ENCODE data around the gene FBLN2. TPM values are rescaled to one million over a fixed set of nuclear protein-coding genes. Genes with fewer than 3 reads are reported as not detected.

Gene FBLN2
- polyA plus RNA-seq, 3 donors = 0.08 TPM; not detected in 2

DNA sequence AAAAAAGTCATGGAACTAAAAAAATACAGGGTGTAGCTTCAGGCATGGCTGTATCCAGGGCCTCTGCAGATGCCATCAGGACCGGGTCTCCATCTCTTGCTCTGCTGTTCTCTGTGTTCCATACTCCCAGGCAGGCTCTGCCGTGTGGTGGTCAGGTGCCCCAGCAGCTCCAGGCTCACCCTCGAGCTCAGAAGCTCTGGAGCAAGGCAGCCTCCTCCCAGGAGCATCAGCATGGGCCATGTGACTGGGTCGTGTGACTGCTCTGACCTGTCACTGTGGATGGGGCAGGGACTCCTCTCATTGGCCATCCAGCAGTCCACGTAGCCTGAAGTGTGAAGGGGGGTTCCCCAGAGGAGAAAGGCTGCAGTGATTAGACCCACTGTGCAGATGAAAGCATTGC lies 8.5 kb downstream of the FBLN2 start:
- WGBS (ENCODE audit: insufficient coverage) = 90% methylated on average over 5 of the region's 5 CpGs
- H4K20me1 ChIP-seq (ENCODE audit: insufficient read depth, low read length) = no peaks in the 10 kb centered on the region
- no peak overlapping the region for H3K9ac ChIP-seq (ENCODE audit: insufficient read depth, low read length, poor library complexity, severe bottlenecking)
- no peaks in the 10 kb centered on the region for H3K36me3 ChIP-seq (replicated peaks in 1 of 2; ENCODE audit: control insufficient read depth in 1 of 2, insufficient read depth in 2 of 2, low read length in 2 of 2)
- DNase-seq = no peak
- no peaks in the 10 kb centered on the region for H3K9me3 ChIP-seq (replicated peaks in 1 of 2; ENCODE audit: control insufficient read depth in 1 of 2, insufficient read depth in 1 of 2, low read length in 2 of 2)
- no peaks in the 10 kb centered on the region for H3K79me2 ChIP-seq (ENCODE audit: insufficient read depth, low read length)
- H3K4me2 ChIP-seq (replicated peaks; ENCODE audit: extremely low read depth, low read length, poor library complexity, severe bottlenecking) = no peak overlapping the region
- no peaks in the 10 kb centered on the region for H3K27me3 ChIP-seq (ENCODE audit: control insufficient read depth in 2 of 2, insufficient read depth in 2 of 2, low read length in 2 of 2)
- Mint-ChIP-seq H3K36me3 (no peaks in the 10 kb centered on the region), H3K4me1 (peaks cover 4% of the 10 kb centered on the region), H3K27me3 (ENCODE audit: low read depth in 3 of 3) (peaks cover 3 to 10% (median 7%) of the 10 kb centered on the region in 3 donors), H3K9me3 (no peaks in the 10 kb centered on the region), H3K4me3 (no peak overlapping the region), H3K27ac (no peak overlapping the region)
- H2AFZ ChIP-seq (ENCODE audit: insufficient read depth, low read depth, low read length, poor library complexity, severe bottlenecking) = no peak overlapping the region
- TF ChIP-seq, protein P1, sequence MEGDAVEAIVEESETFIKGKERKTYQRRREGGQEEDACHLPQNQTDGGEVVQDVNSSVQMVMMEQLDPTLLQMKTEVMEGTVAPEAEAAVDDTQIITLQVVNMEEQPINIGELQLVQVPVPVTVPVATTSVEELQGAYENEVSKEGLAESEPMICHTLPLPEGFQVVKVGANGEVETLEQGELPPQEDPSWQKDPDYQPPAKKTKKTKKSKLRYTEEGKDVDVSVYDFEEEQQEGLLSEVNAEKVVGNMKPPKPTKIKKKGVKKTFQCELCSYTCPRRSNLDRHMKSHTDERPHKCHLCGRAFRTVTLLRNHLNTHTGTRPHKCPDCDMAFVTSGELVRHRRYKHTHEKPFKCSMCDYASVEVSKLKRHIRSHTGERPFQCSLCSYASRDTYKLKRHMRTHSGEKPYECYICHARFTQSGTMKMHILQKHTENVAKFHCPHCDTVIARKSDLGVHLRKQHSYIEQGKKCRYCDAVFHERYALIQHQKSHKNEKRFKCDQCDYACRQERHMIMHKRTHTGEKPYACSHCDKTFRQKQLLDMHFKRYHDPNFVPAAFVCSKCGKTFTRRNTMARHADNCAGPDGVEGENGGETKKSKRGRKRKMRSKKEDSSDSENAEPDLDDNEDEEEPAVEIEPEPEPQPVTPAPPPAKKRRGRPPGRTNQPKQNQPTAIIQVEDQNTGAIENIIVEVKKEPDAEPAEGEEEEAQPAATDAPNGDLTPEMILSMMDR (IDR thresholded peaks at IDR 0.05) = no peak
- H3K4me1 ChIP-seq (ENCODE audit: control insufficient read depth in 1 of 2, insufficient read depth in 2 of 2, low read length in 2 of 2) = no peaks in the 10 kb centered on the region
- H3K4me3 ChIP-seq (replicated peaks in 1 of 3; ENCODE audit: low read depth in 2 of 3, low read length in 3 of 3) = no peak overlapping the region
- intact Hi-C loops (cut with micrococcal nuclease) = no loop called here
- no peak overlapping the region for H3K27ac ChIP-seq (ENCODE audit: low read depth in 1 of 2, low read length in 2 of 2)

DNA sequence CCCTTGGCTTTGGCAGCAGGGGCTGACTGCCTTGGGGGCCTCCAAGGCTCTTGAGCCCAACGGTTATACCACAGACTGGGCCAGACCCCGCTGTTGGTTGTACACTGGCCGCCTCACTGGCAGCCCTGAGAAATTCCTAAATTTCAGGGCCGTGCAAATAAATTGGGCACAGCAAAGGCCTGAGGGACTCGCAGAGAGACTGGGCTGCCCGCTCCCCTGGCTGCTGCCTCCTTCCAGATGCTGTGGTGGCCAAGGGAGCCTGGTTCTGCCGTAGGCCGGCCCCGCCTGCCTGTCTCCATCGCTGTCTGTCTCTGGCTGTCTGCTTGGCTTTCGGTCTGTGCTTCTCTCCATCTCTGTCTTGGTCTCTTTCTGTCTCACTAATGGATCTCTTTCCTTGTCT lies 9.0 kb downstream of the FBLN2 start:
- no peak overlapping the region for H3K4me3 ChIP-seq (replicated peaks in 1 of 3; ENCODE audit: low read depth in 2 of 3, low read length in 3 of 3)
- H3K36me3 Mint-ChIP-seq = no peaks in the 10 kb centered on the region
- H3K4me3 Mint-ChIP-seq = no peak overlapping the region
- H3K36me3 ChIP-seq (replicated peaks in 1 of 2; ENCODE audit: control insufficient read depth in 1 of 2, insufficient read depth in 2 of 2, low read length in 2 of 2) = no peaks in the 10 kb centered on the region
- no peaks in the 10 kb centered on the region for H3K9me3 ChIP-seq (replicated peaks in 1 of 2; ENCODE audit: control insufficient read depth in 1 of 2, insufficient read depth in 1 of 2, low read length in 2 of 2)
- no peak overlapping the region for H3K4me2 ChIP-seq (replicated peaks; ENCODE audit: extremely low read depth, low read length, poor library complexity, severe bottlenecking)
- TF ChIP-seq, protein P1 (IDR thresholded peaks at IDR 0.05) = no peak
- no peaks in the 10 kb centered on the region for H3K27me3 ChIP-seq (ENCODE audit: control insufficient read depth in 2 of 2, insufficient read depth in 2 of 2, low read length in 2 of 2)
- H3K9me3 Mint-ChIP-seq = no peaks in the 10 kb centered on the region
- H3K9ac ChIP-seq (ENCODE audit: insufficient read depth, low read length, poor library complexity, severe bottlenecking) = no peak overlapping the region
- H4K20me1 ChIP-seq (ENCODE audit: insufficient read depth, low read length) = no peaks in the 10 kb centered on the region
- intact Hi-C loops (cut with micrococcal nuclease) = no loop called here
- H3K4me1 Mint-ChIP-seq = peaks cover 4% of the 10 kb centered on the region
- no peaks in the 10 kb centered on the region for H3K4me1 ChIP-seq (ENCODE audit: control insufficient read depth in 1 of 2, insufficient read depth in 2 of 2, low read length in 2 of 2)
- H3K27ac Mint-ChIP-seq = no peak overlapping the region
- H2AFZ ChIP-seq (ENCODE audit: insufficient read depth, low read depth, low read length, poor library complexity, severe bottlenecking) = no peak overlapping the region
- no peaks in the 10 kb centered on the region for H3K79me2 ChIP-seq (ENCODE audit: insufficient read depth, low read length)
- peaks cover 3 to 10% (median 6%) of the 10 kb centered on the region in 3 donors for H3K27me3 Mint-ChIP-seq (ENCODE audit: low read depth in 3 of 3)
- WGBS (ENCODE audit: insufficient coverage) = 96% methylated on average over 11 of the region's 11 CpGs
- no peak overlapping the region for H3K27ac ChIP-seq (ENCODE audit: low read depth in 1 of 2, low read length in 2 of 2)
- DNase-seq = no peak

All from CD14-positive monocyte (primary cell).